Inferior parietal cortex (tissue), 1 donor: ENCODE measurements around the gene CCIN.
A peak's percentile ranks its signal among the peaks of the same experiment; 100 is the strongest.

Experiments
- DNase-seq: peaks from one replicate; pipeline ENCODE4 v3.0.0-alpha.2; 2016; ENCODE audit errors: extremely low spot score

Gene CCIN

GRCh38 chr9:36190388-36191289 is 21.5 kb downstream of the CCIN start, which contains the start of gene CLTA:
Gene CLTA, plus strand, starts transcription at chr9:36190921. Its CDS starts 136 bp downstream, at chr9:36191057.
- DNase-seq: peak; percentile 98

GRCh38 chr9:36191290-36191645 is 22.1 kb downstream of the CCIN start:
- no peak for DNase-seq

GRCh38 chr9:36191686-36192085 is 22.5 kb downstream of the CCIN start:
- DNase-seq: no peak

- no peak for DNase-seq
Observed at GRCh38 chr9:36192196-36192595, 23.0 kb downstream of the CCIN start.

- DNase-seq: no peak
Observed at GRCh38 chr9:36193023-36193422, 23.8 kb downstream of the CCIN start.

GRCh38 chr9:36194326-36195000 is 25.3 kb downstream of the CCIN start:
- no peak for DNase-seq

GRCh38 chr9:36204906-36205547 is 35.8 kb downstream of the CCIN start:
- DNase-seq: no peak

GRCh38 chr9:36207016-36207415 is 37.8 kb downstream of the CCIN start:
- no peak for DNase-seq

- no peak for DNase-seq
Observed at GRCh38 chr9:36207546-36208012, 38.4 kb downstream of the CCIN start.

- DNase-seq: no peak
Observed at GRCh38 chr9:36208521-36209253, 39.5 kb downstream of the CCIN start.

- no peak for DNase-seq
Observed at GRCh38 chr9:36210722-36211121, 41.5 kb downstream of the CCIN start.

GRCh38 chr9:36211510-36211909 is 42.3 kb downstream of the CCIN start:
- no peak for DNase-seq

- DNase-seq: no peak
Observed at GRCh38 chr9:36213387-36213786, 44.2 kb downstream of the CCIN start.

GRCh38 chr9:36213989-36214388 is 44.8 kb downstream of the CCIN start:
- no peak for DNase-seq

- no peak for DNase-seq
Observed at GRCh38 chr9:36214571-36214970, 45.4 kb downstream of the CCIN start.

GRCh38 chr9:36217256-36217968 is 48.2 kb downstream of the CCIN start:
- DNase-seq: no peak

GRCh38 chr9:36218011-36218410 is 48.8 kb downstream of the CCIN start:
- no peak for DNase-seq

- peak; percentile 61 for DNase-seq
Observed at GRCh38 chr9:36218411-36218901, 49.3 kb downstream of the CCIN start.
